Stimulated activated CD8-positive, alpha-beta memory T cell treated with anti-CD3 and anti-CD28 coated beads, Interleukin-12 subunit alpha, Interleukin-12 subunit beta, amount 100 ng/mL, for 24 hours (primary cell): ENCODE results near the gene AKTIP.

Experiments
- DNase-seq: peaks from one replicate; pipeline ENCODE4 v3.0.0-alpha.2; 2020; ENCODE audit errors: extremely low read depth

AKTIP gene

DNA sequence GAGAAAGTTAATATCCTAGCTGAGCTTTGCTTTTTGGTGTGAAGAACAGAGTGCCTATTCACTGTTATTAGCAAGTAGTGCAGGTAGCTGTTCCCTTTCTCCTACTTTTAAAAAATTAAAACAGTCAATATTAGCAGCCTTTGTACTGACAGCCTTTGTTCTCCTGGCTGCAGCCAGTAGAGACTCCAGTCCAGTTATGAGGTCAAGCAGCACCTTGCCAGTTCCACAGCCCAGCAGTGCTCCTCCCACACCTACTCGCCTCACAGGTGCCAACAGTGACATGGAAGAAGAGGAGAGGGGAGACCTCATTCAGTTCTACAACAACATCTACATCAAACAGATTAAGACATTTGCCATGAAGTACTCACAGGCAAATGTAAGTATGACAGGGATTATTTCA lies 22.6 kb downstream of the AKTIP start:
- DNase-seq, result no peak

GRCh38 chr16:53478965-53479364 lies 24.0 kb downstream of the AKTIP start:
- DNase-seq, result no peak

DNA sequence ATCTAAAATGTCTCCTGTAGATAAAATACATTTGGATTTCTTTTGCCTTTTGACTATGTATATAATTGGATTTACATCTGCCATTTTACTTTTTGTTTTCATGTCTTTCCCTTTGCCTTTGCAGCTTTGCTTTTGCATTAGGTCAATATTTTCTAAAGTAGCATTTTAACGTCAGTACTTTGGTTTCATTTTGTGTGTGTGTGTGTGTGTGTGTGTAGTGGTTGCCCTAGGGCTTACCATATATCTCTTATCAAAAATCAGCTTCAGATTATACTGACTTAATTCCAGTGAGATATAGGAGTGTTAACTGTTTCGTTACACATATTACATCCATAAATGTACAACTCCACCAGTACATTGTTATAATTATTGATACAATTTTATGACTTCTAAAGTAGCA lies 26.1 kb downstream of the AKTIP start:
- no peak for DNase-seq

GRCh38 chr16:53465606-53466280 lies 37.3 kb downstream of the AKTIP start:
- DNase-seq, result no peak

DNA sequence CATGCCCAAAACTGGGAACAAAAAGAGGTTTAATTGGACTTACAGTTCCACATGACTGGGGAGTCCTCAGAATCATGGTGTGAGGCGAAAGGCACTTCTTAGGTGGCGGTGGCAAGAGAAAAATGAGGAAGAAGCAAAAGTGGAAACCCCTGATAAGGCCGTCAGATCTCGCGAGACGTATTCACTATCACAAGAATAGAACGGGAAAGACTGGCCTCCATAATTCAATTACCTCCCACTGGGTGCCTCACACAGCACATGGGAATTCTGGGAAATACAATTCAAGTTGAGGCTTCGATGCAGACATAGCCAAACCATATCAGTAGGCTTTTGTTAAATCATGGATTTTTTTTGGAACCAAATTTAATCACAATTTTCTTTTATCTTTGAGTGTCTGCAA lies 44.4 kb downstream of the AKTIP start:
- DNase-seq, result no peak

DNA sequence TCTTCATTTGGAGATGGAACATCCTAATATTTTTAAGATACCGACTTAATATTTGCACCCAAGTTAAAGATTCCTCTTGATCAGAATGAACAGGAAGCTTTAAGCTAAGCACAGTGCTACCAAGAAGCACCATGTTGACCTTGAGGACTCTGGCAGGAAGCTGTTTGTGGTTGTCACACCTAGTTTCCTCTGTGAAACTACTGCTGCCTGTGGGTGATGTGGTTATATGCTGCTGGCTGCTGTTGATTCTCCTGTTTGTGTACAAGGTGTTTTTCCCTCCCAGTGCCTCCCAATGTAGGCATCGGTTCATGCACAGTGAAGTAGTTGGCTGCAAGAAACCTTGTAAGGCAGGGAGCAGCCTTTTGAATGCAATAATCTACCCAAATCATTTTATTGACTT lies 45.3 kb downstream of the AKTIP start:
- DNase-seq, result peak; percentile 38

GRCh38 chr16:53456625-53457024 lies 46.4 kb downstream of the AKTIP start:
- no peak for DNase-seq

DNA sequence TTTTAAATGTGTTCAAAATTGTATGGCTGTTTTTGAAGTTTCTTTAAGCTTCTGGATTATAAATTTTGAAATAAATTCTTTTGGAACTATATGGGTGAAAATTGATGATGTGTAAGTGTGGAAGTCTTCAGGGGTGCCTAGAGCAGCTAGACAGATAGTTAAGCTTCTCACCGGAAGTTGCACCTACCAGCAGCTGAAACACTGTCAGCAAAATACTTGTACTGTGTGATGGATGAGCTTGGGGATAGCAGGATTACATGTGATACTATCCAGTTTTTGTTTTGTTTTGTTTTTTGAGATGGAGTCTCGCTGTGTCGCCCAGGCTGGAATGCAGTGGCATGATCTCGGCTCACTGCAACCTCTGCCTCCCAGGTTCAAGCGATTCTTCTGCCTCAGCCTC lies 49.1 kb downstream of the AKTIP start:
- DNase-seq, result no peak

GRCh38 chr16:53449816-53450517 lies 53.0 kb downstream of the AKTIP start:
- no peak for DNase-seq

- no peak for DNase-seq
These were observed 56.9 kb downstream of the AKTIP start for GRCh38 chr16:53446090-53446489.

DNA sequence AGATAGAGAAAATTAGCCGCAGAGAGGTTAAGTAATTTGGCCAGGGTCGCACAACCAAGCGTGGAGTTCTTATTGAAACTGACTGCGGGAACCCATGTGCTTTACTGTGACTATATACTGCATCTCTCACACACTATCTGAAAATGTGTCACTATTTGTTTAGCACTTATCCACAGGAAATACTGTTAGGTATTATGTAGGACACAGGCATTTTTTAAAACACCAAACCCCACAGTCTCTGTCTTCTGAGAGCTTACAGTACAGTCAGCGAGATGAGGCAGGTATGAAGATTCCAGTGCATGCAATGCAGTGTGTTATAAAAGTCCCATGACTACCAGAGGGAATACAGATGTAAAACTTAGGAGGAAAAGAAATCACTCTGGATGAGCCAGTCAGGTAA lies 57.5 kb downstream of the AKTIP start:
- DNase-seq, result no peak
